Activated CD4-positive, alpha-beta T cell treated with anti-CD3 and anti-CD28 coated beads, Interleukin-2, amount 50 U/mL, for 16 hours (primary cell): Measurements from ENCODE around the gene SIPA1L3.

ENCODE experiments used
- DNase-seq: peaks from one replicate; pipeline ENCODE4 v3.0.0-alpha.2; 2020

Gene SIPA1L3

GRCh38 chr19:38250821-38251563 lies 344.0 kb downstream of the SIPA1L3 start:
- no peak for DNase-seq

DNA sequence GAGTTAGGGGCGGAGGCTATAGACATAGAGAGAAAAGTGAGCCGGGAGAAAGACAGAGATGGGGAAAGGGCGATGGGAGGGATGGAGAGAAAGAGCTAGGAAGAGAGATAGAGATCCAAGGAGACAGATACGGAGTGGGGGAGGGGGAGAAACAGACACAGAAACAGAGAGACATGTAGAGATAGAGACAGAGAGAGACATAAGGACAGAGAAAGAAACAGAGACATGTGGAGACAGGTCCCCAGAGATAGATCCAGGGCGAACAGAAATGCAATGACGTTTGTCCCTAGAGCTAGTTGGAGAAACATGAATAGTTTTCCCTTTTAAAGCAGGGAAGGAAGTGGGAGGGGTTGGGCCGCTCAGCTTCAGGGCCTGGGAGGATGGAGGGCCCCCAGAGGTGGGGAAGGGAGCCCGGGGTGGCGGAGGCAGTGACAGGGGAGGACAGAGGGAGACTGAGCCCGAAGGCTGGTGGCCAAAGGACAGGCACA lies 344.6 kb downstream of the SIPA1L3 start:
- no peak for DNase-seq

- no peak for DNase-seq
Observed at GRCh38 chr19:38252385-38252784, 345.4 kb downstream of the SIPA1L3 start.

DNA sequence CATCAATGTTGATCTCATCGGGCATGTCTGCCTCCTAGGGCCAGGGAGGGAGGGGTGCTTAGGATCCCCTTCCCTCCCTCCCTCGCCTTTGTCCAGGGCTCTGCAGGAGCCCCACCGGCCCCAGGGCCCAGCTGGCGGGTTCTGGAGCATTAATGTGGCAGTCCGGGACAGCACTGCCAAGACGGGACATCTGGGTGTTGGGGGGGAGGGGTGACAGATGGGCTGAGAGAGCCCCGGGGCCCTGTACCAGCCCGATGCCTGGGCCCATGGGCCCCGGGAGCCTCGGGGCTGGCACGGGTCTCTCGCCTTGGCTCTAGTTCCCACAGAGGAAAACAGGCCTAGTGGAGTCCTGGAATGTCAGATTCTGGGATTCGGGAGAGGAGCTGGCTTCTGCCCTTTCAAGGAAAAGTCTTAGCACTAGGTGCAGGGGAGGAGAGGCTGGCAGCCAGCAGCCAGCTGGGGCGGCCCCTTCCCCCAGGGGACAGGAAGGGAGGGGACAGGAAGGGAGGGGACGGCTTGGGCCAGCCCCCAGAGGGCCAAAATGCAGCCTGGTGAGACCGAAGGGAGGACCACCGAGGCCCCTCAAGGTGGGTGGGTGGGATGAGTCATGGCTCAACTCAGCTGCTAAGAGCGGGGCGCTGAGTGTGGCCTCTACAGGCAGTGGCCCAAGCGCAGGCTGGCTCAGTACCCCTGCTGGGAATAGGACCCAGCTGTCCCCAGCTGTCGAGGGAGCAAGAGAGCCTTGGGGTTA lies 346.1 kb downstream of the SIPA1L3 start:
- no peak for DNase-seq

GRCh38 chr19:38253788-38254187 lies 346.8 kb downstream of the SIPA1L3 start:
- no peak for DNase-seq

GRCh38 chr19:38255383-38256014 lies 348.5 kb downstream of the SIPA1L3 start:
- no peak for DNase-seq
